ENCODE data around the gene TYSND1.

The TYSND1 gene

DNA sequence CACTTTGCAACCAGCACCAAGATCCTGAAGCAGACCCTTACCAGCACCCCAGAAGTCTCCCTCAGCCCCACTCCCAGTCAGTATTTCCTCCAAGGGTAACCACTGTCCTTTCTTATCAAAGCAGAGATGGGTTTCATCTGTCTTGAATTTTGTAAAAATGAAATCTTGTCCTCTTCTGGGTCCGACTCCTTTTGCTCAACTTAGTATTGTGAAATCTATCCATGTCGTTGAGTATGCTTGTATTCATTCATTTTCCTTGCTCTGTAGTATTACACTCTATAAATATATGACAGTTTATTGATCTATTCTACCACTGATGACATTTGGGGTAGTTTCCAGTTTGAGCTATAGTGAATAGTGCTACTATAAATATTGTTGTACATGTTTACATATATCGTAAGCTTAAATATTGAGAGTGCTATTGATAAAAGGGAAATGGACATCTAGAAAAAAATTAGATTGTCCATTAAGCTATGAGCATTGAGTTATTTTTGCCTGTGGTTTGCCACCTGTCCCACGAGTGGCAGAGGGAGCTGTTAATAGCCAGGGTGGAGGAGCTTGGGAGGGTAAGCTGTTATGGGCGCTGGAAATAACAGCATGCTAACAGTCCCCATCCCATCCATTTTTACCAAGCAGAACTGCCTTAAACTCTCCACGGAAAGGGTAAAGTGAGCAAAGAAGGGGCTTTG, 50.3 kb downstream of the TYSND1 start:
- Histone ChIP-seq H3K27me3 (ENCODE audit: insufficient read depth, low read length) (no peaks in the 10 kb centered on the region), H2AK5ac (ENCODE audit: low read length) (no peak overlapping the region), H3K36me3 (ENCODE audit: control insufficient read depth in 1 of 2, insufficient read depth in 2 of 2, low read length in 2 of 2) (peaks cover 0 to 4% of the 10 kb centered on the region in 2 experiments), H3K9me3 (ENCODE audit: insufficient read depth, low read depth, low read length) (no peaks in the 10 kb centered on the region), H2BK5ac (ENCODE audit: low read depth, low read length, poor library complexity) (no peak overlapping the region), H3K18ac (ENCODE audit: low read length) (no peak overlapping the region), H3K9ac (ENCODE audit: low read length) (no peak overlapping the region), H3K79me2 (ENCODE audit: control insufficient read depth, insufficient read depth, low read length, poor library complexity) (no peaks in the 10 kb centered on the region), H4K12ac (ENCODE audit: low read depth, low read length) (no peak overlapping the region), H3K79me1 (ENCODE audit: low read length) (peaks cover 3% of the 10 kb centered on the region), H4K91ac (ENCODE audit: low read depth, low read length) (no peak overlapping the region), H3K4me3 (ENCODE audit: low read depth, low read length) (no peak overlapping the region), H3K4me1 (ENCODE audit: control insufficient read depth in 1 of 2, insufficient read depth in 2 of 2, low read length in 2 of 2) (peaks cover 6% of the 10 kb centered on the region in 2 experiments), H4K8ac (ENCODE audit: low read depth, low read length) (no peak overlapping the region), H3K27ac (ENCODE audit: low read depth, low read length) (no peak overlapping the region), H3K4me2 (ENCODE audit: low read length) (no peak overlapping the region), H2BK12ac (ENCODE audit: low read length) (no peak overlapping the region), H2BK120ac (ENCODE audit: insufficient read depth, low read length, poor library complexity) (no peak overlapping the region), H3K14ac (ENCODE audit: low read length) (no peak overlapping the region), H3K4ac (ENCODE audit: low read depth, low read length) (no peak overlapping the region), H2AFZ (ENCODE audit: insufficient read depth, low read length, poor library complexity) (no peak overlapping the region), H3K23ac (ENCODE audit: low read length) (no peak overlapping the region)
- no peak for DNase-seq
- no CpG with 5 or more reads among the region's 6 CpGs for WGBS (ENCODE audit: extremely low coverage, insufficient coverage, insufficient read length)

DNA sequence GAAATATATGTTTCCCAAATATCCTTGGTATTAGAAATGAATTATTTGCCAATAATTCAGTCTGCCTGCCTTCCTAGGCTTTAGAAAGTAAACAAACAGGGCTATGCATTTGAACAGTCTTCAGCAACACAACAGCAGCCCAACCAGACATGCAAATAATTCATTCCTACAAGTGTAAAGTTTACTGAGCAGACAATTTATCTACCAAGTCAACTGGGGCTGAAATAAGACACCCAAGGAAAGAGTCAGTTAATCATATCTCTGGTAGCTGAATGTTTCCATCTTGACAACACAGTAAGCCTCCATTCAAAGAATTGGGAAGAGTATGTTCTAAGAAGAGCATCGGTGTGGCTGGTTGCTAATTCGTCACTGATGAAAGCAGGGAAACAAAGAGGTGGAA, 52.2 kb downstream of the TYSND1 start:
- H2BK5ac ChIP-seq (ENCODE audit: low read depth, low read length, poor library complexity): no peak overlapping the region
- no peak overlapping the region for H3K27ac ChIP-seq (ENCODE audit: low read depth, low read length)
- H3K4ac ChIP-seq (ENCODE audit: low read depth, low read length): no peak overlapping the region
- H2BK12ac ChIP-seq (ENCODE audit: low read length): no peak overlapping the region
- H3K79me2 ChIP-seq (ENCODE audit: control insufficient read depth, insufficient read depth, low read length, poor library complexity): no peaks in the 10 kb centered on the region
- H3K27me3 ChIP-seq (ENCODE audit: insufficient read depth, low read length): no peaks in the 10 kb centered on the region
- H3K79me1 ChIP-seq (ENCODE audit: low read length): peaks cover 3% of the 10 kb centered on the region
- no peak overlapping the region for H3K18ac ChIP-seq (ENCODE audit: low read length)
- no peak overlapping the region for H3K4me3 ChIP-seq (ENCODE audit: low read depth, low read length)
- WGBS (ENCODE audit: extremely low coverage, insufficient coverage, insufficient read length): no CpG with 5 or more reads among the region's 2 CpGs
- no peak overlapping the region for H4K12ac ChIP-seq (ENCODE audit: low read depth, low read length)
- H3K14ac ChIP-seq (ENCODE audit: low read length): no peak overlapping the region
- no peak overlapping the region for H3K9ac ChIP-seq (ENCODE audit: low read length)
- H3K9me3 ChIP-seq (ENCODE audit: insufficient read depth, low read depth, low read length): no peaks in the 10 kb centered on the region
- no peak overlapping the region for H4K8ac ChIP-seq (ENCODE audit: low read depth, low read length)
- no peak overlapping the region for H3K23ac ChIP-seq (ENCODE audit: low read length)
- DNase-seq: no peak
- H4K91ac ChIP-seq (ENCODE audit: low read depth, low read length): no peak overlapping the region
- no peak overlapping the region for H3K4me2 ChIP-seq (ENCODE audit: low read length)
- no peak overlapping the region for H2AK5ac ChIP-seq (ENCODE audit: low read length)
- H3K36me3 ChIP-seq (ENCODE audit: control insufficient read depth in 1 of 2, insufficient read depth in 2 of 2, low read length in 2 of 2): peaks cover 0 to 4% of the 10 kb centered on the region in 2 experiments
- H2AFZ ChIP-seq (ENCODE audit: insufficient read depth, low read length, poor library complexity): no peak overlapping the region
- H3K4me1 ChIP-seq (ENCODE audit: control insufficient read depth in 1 of 2, insufficient read depth in 2 of 2, low read length in 2 of 2): peaks cover 9 to 11% of the 10 kb centered on the region in 2 experiments
- no peak overlapping the region for H2BK120ac ChIP-seq (ENCODE audit: insufficient read depth, low read length, poor library complexity)

DNA sequence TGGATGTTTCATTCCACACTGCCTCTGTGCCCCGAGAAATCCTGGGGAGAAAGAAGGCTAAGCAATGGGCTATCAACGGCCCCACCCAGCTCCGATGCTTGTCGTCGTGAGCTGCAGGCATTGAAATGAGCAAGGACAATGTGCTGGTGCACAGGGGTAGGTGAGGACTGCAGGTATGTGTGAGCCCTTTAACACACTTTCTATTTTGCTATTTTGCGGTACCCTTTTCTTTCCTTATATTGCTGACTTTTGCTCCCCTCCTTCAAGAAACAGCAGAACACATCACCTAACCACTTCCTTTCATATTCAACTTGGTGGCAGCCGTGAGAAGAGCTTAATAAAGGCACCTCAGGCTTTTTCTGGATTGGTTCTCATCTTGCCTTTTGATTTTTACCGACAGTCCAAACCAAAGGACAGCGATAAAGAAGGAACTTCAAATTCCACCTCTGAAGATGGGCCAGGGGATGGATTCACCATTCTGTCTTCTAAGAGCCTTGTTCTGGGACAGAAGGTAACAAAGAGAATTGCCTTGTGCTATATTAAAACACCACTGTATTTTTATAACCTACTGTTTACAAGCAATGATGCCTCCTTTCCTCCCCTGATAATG, 53.1 kb downstream of the TYSND1 start:
- no peak overlapping the region for H3K18ac ChIP-seq (ENCODE audit: low read length)

DNA sequence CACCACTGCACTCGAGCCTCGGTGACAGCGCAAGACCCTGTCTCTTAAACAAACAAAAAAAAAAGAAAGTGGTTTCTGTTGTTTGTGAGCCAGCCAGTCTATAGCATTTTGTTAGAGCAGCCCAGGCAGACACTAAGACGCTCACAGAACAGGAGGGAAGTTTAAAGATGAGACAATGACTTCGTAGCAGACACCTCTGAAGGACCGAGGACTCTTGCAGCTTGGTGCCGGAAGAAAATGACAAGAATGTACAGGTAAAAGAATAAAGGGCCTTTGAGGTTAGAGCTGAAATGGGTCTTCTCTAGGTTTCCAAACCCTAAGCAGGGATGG, 54.1 kb downstream of the TYSND1 start:
- Histone ChIP-seq H3K23ac (ENCODE audit: low read length) (no peak overlapping the region), H4K8ac (ENCODE audit: low read depth, low read length) (no peak overlapping the region), H3K27ac (ENCODE audit: low read depth, low read length) (no peak overlapping the region), H3K79me1 (ENCODE audit: low read length) (peaks cover 3% of the 10 kb centered on the region), H3K36me3 (ENCODE audit: control insufficient read depth in 1 of 2, insufficient read depth in 2 of 2, low read length in 2 of 2) (peaks cover 0 to 4% of the 10 kb centered on the region in 2 experiments), H3K4me2 (ENCODE audit: low read length) (no peak overlapping the region), H3K9me3 (ENCODE audit: insufficient read depth, low read depth, low read length) (no peaks in the 10 kb centered on the region), H3K27me3 (ENCODE audit: insufficient read depth, low read length) (no peaks in the 10 kb centered on the region), H2BK120ac (ENCODE audit: insufficient read depth, low read length, poor library complexity) (no peak overlapping the region), H4K12ac (ENCODE audit: low read depth, low read length) (no peak overlapping the region), H3K4me3 (ENCODE audit: low read depth, low read length) (no peak overlapping the region), H3K4me1 (ENCODE audit: control insufficient read depth in 1 of 2, insufficient read depth in 2 of 2, low read length in 2 of 2) (peaks cover 9 to 11% of the 10 kb centered on the region in 2 experiments), H2BK5ac (ENCODE audit: low read depth, low read length, poor library complexity) (no peak overlapping the region), H2AK5ac (ENCODE audit: low read length) (no peak overlapping the region), H3K14ac (ENCODE audit: low read length) (no peak overlapping the region), H4K91ac (ENCODE audit: low read depth, low read length) (no peak overlapping the region), H3K18ac (ENCODE audit: low read length) (no peak overlapping the region), H2BK12ac (ENCODE audit: low read length) (no peak overlapping the region), H2AFZ (ENCODE audit: insufficient read depth, low read length, poor library complexity) (no peak overlapping the region), H3K4ac (ENCODE audit: low read depth, low read length) (no peak overlapping the region), H3K9ac (ENCODE audit: low read length) (no peak overlapping the region), H3K79me2 (ENCODE audit: control insufficient read depth, insufficient read depth, low read length, poor library complexity) (no peaks in the 10 kb centered on the region)
- no CpG with 5 or more reads among the region's 7 CpGs for WGBS (ENCODE audit: extremely low coverage, insufficient coverage, insufficient read length)
- DNase-seq: no peak

More for the DNA sequence above, 53.1 kb downstream of the TYSND1 start:
- Histone ChIP-seq H2BK120ac (ENCODE audit: insufficient read depth, low read length, poor library complexity) (no peak overlapping the region), H3K36me3 (ENCODE audit: control insufficient read depth in 1 of 2, insufficient read depth in 2 of 2, low read length in 2 of 2) (peaks cover 0 to 4% of the 10 kb centered on the region in 2 experiments), H2BK5ac (ENCODE audit: low read depth, low read length, poor library complexity) (no peak overlapping the region), H3K9me3 (ENCODE audit: insufficient read depth, low read depth, low read length) (no peaks in the 10 kb centered on the region), H4K12ac (ENCODE audit: low read depth, low read length) (no peak overlapping the region), H3K23ac (ENCODE audit: low read length) (no peak overlapping the region), H3K79me2 (ENCODE audit: control insufficient read depth, insufficient read depth, low read length, poor library complexity) (no peaks in the 10 kb centered on the region), H4K8ac (ENCODE audit: low read depth, low read length) (no peak overlapping the region), H2AK5ac (ENCODE audit: low read length) (no peak overlapping the region), H3K4me3 (ENCODE audit: low read depth, low read length) (no peak overlapping the region), H3K4me1 (ENCODE audit: control insufficient read depth in 1 of 2, insufficient read depth in 2 of 2, low read length in 2 of 2) (peaks cover 9 to 11% of the 10 kb centered on the region in 2 experiments), H3K9ac (ENCODE audit: low read length) (no peak overlapping the region), H4K91ac (ENCODE audit: low read depth, low read length) (no peak overlapping the region), H2BK12ac (ENCODE audit: low read length) (no peak overlapping the region), H3K4me2 (ENCODE audit: low read length) (no peak overlapping the region), H3K4ac (ENCODE audit: low read depth, low read length) (no peak overlapping the region), H3K27me3 (ENCODE audit: insufficient read depth, low read length) (no peaks in the 10 kb centered on the region), H2AFZ (ENCODE audit: insufficient read depth, low read length, poor library complexity) (no peak overlapping the region), H3K27ac (ENCODE audit: low read depth, low read length) (no peak overlapping the region), H3K79me1 (ENCODE audit: low read length) (peaks cover 3% of the 10 kb centered on the region), H3K14ac (ENCODE audit: low read length) (no peak overlapping the region)
- DNase-seq: no peak
- no CpG with 5 or more reads among the region's 9 CpGs for WGBS (ENCODE audit: extremely low coverage, insufficient coverage, insufficient read length)
